HepG2 (cell line): ENCODE measurements around the gene MYOZ1. TPM values are rescaled to one million over a fixed set of nuclear protein-coding genes. Genes with fewer than 3 reads are reported as not detected.

ENCODE experiments used
- ELF1 ChIP-seq: sonication (generic); formaldehyde crosslinking; IDR thresholded peaks from 2 replicates; pipeline ENCODE4 v1.4.0; 2020; ENCODE audit warnings: missing genetic modification reagents
- FOXJ3 ChIP-seq: sonication (generic); formaldehyde crosslinking; IDR thresholded peaks from 2 replicates; pipeline ENCODE4 v1.4.0; 2020; ENCODE audit warnings: missing genetic modification reagents, mild to moderate bottlenecking, borderline replicate concordance
- GLI4 ChIP-seq: sonication (generic); formaldehyde crosslinking; IDR thresholded peaks from 2 replicates; pipeline ENCODE4 v1.5.1; 2020; ENCODE audit warnings: missing genetic modification reagents, mild to moderate bottlenecking, moderate library complexity, borderline replicate concordance
- GMEB2 ChIP-seq: IDR thresholded peaks from 2 replicates; pipeline ENCODE4 v1.6.1; 2016; ENCODE audit warnings: missing biosample characterization, missing genetic modification reagents, low read depth
- HNRNPL ChIP-seq: fragments of 200-400 bp; formaldehyde crosslinking; IDR thresholded peaks from 2 replicates; pipeline ENCODE4 v1.6.1; 2017; ENCODE audit warnings: mild to moderate bottlenecking, low read depth, low read length
- KLF13 ChIP-seq: sonication (generic); formaldehyde crosslinking; IDR thresholded peaks from 2 replicates; pipeline ENCODE4 v1.4.0; 2020; ENCODE audit warnings: mild to moderate bottlenecking, missing genetic modification reagents
- MAFK ChIP-seq, 2 experiments: IDR thresholded peaks in 1 of 2; conservative IDR thresholded peaks in 1 of 2; 2 replicates each; pipeline ENCODE4 v1.6.1; 2011; ENCODE audit warnings: improper control_type of control experiment in 2 of 2, low read length in 2 of 2
- NFIC ChIP-seq: IDR thresholded peaks from 2 replicates; pipeline ENCODE4 v1.6.1; 2012; ENCODE audit warnings: mild to moderate bottlenecking, low read length, inconsistent platforms
- RORA ChIP-seq: sonication (generic); formaldehyde crosslinking; IDR thresholded peaks from 2 replicates; pipeline ENCODE4 v1.5.0; 2020; ENCODE audit warnings: mild to moderate bottlenecking, missing genetic modification reagents, moderate library complexity
- SKIL ChIP-seq: sonication (generic); formaldehyde crosslinking; IDR thresholded peaks from 2 replicates; pipeline ENCODE4 v1.8.0; 2022; ENCODE audit warnings: missing genetic modification reagents, mild to moderate bottlenecking, moderate library complexity, borderline replicate concordance
- XBP1 ChIP-seq: sonication (generic); formaldehyde crosslinking; IDR thresholded peaks from 2 replicates; pipeline ENCODE4 v1.5.0; 2020; ENCODE audit warnings: missing genetic modification reagents
- ZBTB10 ChIP-seq: sonication (generic); formaldehyde crosslinking; IDR thresholded peaks from 2 replicates; pipeline ENCODE4 v1.4.0; 2020; ENCODE audit warnings: missing genetic modification reagents, borderline replicate concordance
- ZBTB3 ChIP-seq: sonication (generic); formaldehyde crosslinking; IDR thresholded peaks from 2 replicates; pipeline ENCODE4 v1.4.0; 2020; ENCODE audit warnings: low read depth, mild to moderate bottlenecking, moderate library complexity, missing genetic modification reagents, borderline replicate concordance
- ZBTB39 ChIP-seq: sonication (generic); formaldehyde crosslinking; IDR thresholded peaks from 2 replicates; pipeline ENCODE4 v1.5.0; 2020; ENCODE audit warnings: missing genetic modification reagents
- ZNF343 ChIP-seq: sonication (generic); formaldehyde crosslinking; IDR thresholded peaks from 2 replicates; pipeline ENCODE4 v1.4.0; 2020; ENCODE audit warnings: mild to moderate bottlenecking, missing genetic modification reagents
- ZNF564 ChIP-seq: sonication (generic); formaldehyde crosslinking; IDR thresholded peaks from 2 replicates; pipeline ENCODE4 v1.8.1; 2023; ENCODE audit warnings: mild to moderate bottlenecking, missing genetic modification reagents
- ZNF83 ChIP-seq: sonication (generic); formaldehyde crosslinking; IDR thresholded peaks from 2 replicates; pipeline ENCODE4 v1.4.0; 2020; ENCODE audit warnings: missing genetic modification reagents, mild to moderate bottlenecking, borderline replicate concordance
- polyA plus RNA-seq, 8 experiments: library from polyadenylated mRNA; depleted of rRNA in 3 of 8; stranded (reverse) in 7 of 8; unstranded in 1 of 8; fragments of >200 nt; fragmentation: Illumina TruSeq in 4 of 8; extraction: Trizol in 4 of 8; gene quantifications; 2 replicates each; pipeline versions ENCODE4 v1.2.1 to v1.2.3, GENCODE V29; 2011 to 2016; ENCODE audit warnings: low read depth in 4 of 8, missing spikeins in 1 of 8, mixed read lengths in 1 of 8; ENCODE audit not compliant: insufficient read depth in 1 of 8
- total RNA-seq, 5 experiments: library from RNA; depleted of rRNA; stranded (reverse); fragments of >200 nt; fragmentation: Illumina TruSeq; extraction: Trizol; gene quantifications; 2 replicates each; pipeline ENCODE4 v1.2.3, GENCODE V29; 2016; ENCODE audit warnings: low read depth in 1 of 5
- TF ChIP-seq, protein P1 (sequence below): sonication (generic); formaldehyde crosslinking; IDR thresholded peaks from 2 replicates; pipeline ENCODE4 v1.4.0; 2020; ENCODE audit warnings: missing genetic modification reagents, borderline replicate concordance

The MYOZ1 gene
- total and polyA plus RNA-seq, 2 of the 13 experiments (the other 11 are each of a cell fraction or from before 2014, with no cell fraction given) = not detected

DNA sequence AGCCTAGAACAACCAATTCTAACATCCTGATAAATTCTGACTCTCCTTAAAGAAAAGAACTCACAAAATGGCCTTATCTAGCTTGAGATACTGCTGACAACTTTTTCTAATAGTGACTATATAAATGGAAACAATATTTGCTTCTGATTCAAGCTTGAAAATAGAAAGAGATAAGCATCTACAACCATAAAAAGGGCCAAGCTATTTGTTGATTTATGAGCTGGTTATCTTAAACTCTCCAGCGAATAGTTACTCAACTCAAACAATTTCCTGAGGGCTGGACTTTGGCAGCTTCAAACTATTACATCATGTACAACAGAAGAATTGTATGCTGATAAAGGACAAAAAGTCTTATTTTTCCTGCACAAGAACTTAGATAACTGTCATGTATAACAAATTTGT, 54.7 kb downstream of the MYOZ1 start (continued):
- TF ChIP-seq ZBTB10 (CRISPR knock-in tag) (no peak), KLF13 (no peak), RORA (CRISPR knock-in tag) (no peak), ZNF564 (no peak), SKIL (no peak), ZBTB39 (CRISPR knock-in tag) (no peak), NFIC (peak; percentile 86), ZNF343 (CRISPR knock-in tag) (no peak), ELF1 (CRISPR knock-in tag) (no peak), ZBTB3 (no peak), ZNF83 (CRISPR knock-in tag) (no peak), FOXJ3 (CRISPR knock-in tag) (peak; percentile 68; the same call in 1 of the 2 replicates), GLI4 (no peak), HNRNPL (no peak), XBP1 (CRISPR knock-in tag) (no peak), MAFK (conservative IDR thresholded peaks at IDR 0.05 in 1 of 2, IDR thresholded peaks at IDR 0.05 in 1 of 2; ENCODE audit: low read length in 2 of 2) (no peak), GMEB2 (CRISPR knock-in tag) (no peak)
- TF ChIP-seq, protein P1, sequence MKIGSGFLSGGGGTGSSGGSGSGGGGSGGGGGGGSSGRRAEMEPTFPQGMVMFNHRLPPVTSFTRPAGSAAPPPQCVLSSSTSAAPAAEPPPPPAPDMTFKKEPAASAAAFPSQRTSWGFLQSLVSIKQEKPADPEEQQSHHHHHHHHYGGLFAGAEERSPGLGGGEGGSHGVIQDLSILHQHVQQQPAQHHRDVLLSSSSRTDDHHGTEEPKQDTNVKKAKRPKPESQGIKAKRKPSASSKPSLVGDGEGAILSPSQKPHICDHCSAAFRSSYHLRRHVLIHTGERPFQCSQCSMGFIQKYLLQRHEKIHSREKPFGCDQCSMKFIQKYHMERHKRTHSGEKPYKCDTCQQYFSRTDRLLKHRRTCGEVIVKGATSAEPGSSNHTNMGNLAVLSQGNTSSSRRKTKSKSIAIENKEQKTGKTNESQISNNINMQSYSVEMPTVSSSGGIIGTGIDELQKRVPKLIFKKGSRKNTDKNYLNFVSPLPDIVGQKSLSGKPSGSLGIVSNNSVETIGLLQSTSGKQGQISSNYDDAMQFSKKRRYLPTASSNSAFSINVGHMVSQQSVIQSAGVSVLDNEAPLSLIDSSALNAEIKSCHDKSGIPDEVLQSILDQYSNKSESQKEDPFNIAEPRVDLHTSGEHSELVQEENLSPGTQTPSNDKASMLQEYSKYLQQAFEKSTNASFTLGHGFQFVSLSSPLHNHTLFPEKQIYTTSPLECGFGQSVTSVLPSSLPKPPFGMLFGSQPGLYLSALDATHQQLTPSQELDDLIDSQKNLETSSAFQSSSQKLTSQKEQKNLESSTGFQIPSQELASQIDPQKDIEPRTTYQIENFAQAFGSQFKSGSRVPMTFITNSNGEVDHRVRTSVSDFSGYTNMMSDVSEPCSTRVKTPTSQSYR = no peak
